ENCODE measurements around the gene CCDC57.

GRCh38 chr17:82228842-82229697 lies 16.4 kb upstream of the CCDC57 start, which contains the start of gene SLC16A3:
- TF ChIP-seq POLR2A (IDR thresholded peaks at IDR 0.05), result no peak
- TF ChIP-seq, protein P1, sequence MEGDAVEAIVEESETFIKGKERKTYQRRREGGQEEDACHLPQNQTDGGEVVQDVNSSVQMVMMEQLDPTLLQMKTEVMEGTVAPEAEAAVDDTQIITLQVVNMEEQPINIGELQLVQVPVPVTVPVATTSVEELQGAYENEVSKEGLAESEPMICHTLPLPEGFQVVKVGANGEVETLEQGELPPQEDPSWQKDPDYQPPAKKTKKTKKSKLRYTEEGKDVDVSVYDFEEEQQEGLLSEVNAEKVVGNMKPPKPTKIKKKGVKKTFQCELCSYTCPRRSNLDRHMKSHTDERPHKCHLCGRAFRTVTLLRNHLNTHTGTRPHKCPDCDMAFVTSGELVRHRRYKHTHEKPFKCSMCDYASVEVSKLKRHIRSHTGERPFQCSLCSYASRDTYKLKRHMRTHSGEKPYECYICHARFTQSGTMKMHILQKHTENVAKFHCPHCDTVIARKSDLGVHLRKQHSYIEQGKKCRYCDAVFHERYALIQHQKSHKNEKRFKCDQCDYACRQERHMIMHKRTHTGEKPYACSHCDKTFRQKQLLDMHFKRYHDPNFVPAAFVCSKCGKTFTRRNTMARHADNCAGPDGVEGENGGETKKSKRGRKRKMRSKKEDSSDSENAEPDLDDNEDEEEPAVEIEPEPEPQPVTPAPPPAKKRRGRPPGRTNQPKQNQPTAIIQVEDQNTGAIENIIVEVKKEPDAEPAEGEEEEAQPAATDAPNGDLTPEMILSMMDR (IDR thresholded peaks at IDR 0.05), result no peak

Data from stomach (tissue), 4 donors.